Measurements from ENCODE around the gene SLC25A30.

GRCh38 chr13:45385320-45385719 lies 32.9 kb downstream of the SLC25A30 start:
- TF ChIP-seq CTCF (IDR thresholded peaks at IDR 0.05; ENCODE audit: insufficient read depth, low read length, poor library complexity, severe bottlenecking), result no peak
- TF ChIP-seq EZH2phosphoT487 (conservative IDR thresholded peaks at IDR 0.05; ENCODE audit: low read length), result no peak
